Small intestine (tissue), 7 donors: ENCODE results near the gene HAUS6. TPM values are rescaled to one million over a fixed set of nuclear protein-coding genes. Genes with fewer than 3 reads are reported as not detected.
A peak's percentile ranks its signal among the peaks of the same experiment; 100 is the strongest.

Source experiments
- DNase-seq, 2 donors: peaks; one replicate each; pipeline versions ENCODE4 v3.0.0 to v3.0.0-alpha.2; 2013
- FAIRE-seq: peaks from 2 replicates; lab custom pipeline; 2012; peaks lifted over from hg19 to GRCh38; lab: Jason Lieb, UNC
- H3K27ac ChIP-seq, 3 donors: one replicate each; pipeline ENCODE4 v1.5.1; 2013; ENCODE audit warnings: low read length in 2 of 3, mild to moderate bottlenecking in 2 of 3, control low read depth in 1 of 3, inconsistent platforms in 1 of 3, low read depth in 1 of 3, moderate library complexity in 1 of 3
- H3K27me3 ChIP-seq, 3 donors: one replicate each; pipeline ENCODE4 v1.6.1; 2013; ENCODE audit warnings: low read length in 3 of 3, inconsistent platforms in 1 of 3; ENCODE audit not compliant: control insufficient read depth in 3 of 3, insufficient read depth in 3 of 3
- H3K36me3 ChIP-seq, 3 donors: one replicate each; pipeline ENCODE4 v1.6.1; 2013; ENCODE audit warnings: low read length in 3 of 3, inconsistent platforms in 1 of 3, low read depth in 1 of 3, mild to moderate bottlenecking in 1 of 3, moderate library complexity in 1 of 3; ENCODE audit not compliant: control insufficient read depth in 3 of 3, insufficient read depth in 2 of 3
- H3K4me1 ChIP-seq, 3 donors: one replicate each; pipeline ENCODE4 v1.6.1; 2013; ENCODE audit warnings: low read length in 2 of 3, inconsistent platforms in 1 of 3, low read depth in 1 of 3, mild to moderate bottlenecking in 1 of 3, moderate library complexity in 1 of 3; ENCODE audit not compliant: control insufficient read depth in 3 of 3, insufficient read depth in 2 of 3
- H3K4me3 ChIP-seq, 3 donors: one replicate each; pipeline ENCODE4 v1.5.1; 2013; ENCODE audit warnings: low read length in 3 of 3, control low read depth in 1 of 3, inconsistent platforms in 1 of 3, low read depth in 1 of 3, mild to moderate bottlenecking in 1 of 3, moderate library complexity in 1 of 3
- H3K9me3 ChIP-seq, 2 donors: one replicate each; pipeline ENCODE4 v1.6.1; 2013; ENCODE audit warnings: low read depth in 1 of 2, low read length in 1 of 2; ENCODE audit not compliant: control insufficient read depth in 2 of 2, insufficient read depth in 1 of 2
- WGBS, 3 donors: extraction: QIAGEN DNeasy Blood & Tissue Kit; methylation state at CpG; one replicate each; pipeline ENCODE4 v1.1.7; 2013; 5-methylcytosine and 5-hydroxymethylcytosine counted together
- polyA plus RNA-seq, 4 donors: library from polyadenylated mRNA; stranded (reverse) in 3 of 4; unstranded in 1 of 4; fragments of 200-250 nt in 3 of 4; fragments of 120-200 nt in 1 of 4; gene quantifications; one replicate each; pipeline versions ENCODE4 v1.2.1 to v1.2.3, GENCODE V29; 2013
- donor health status: healthy with polysubstance abuse.
- donor health status: control.
- donor health status: control.
- donor health status: Bipolar disorder and iron deficiency.
- donor health status: healthy.

HAUS6 gene
- polyA plus RNA-seq, 4 donors, result 2.7 to 9.2 (median 3.8) TPM

DNA sequence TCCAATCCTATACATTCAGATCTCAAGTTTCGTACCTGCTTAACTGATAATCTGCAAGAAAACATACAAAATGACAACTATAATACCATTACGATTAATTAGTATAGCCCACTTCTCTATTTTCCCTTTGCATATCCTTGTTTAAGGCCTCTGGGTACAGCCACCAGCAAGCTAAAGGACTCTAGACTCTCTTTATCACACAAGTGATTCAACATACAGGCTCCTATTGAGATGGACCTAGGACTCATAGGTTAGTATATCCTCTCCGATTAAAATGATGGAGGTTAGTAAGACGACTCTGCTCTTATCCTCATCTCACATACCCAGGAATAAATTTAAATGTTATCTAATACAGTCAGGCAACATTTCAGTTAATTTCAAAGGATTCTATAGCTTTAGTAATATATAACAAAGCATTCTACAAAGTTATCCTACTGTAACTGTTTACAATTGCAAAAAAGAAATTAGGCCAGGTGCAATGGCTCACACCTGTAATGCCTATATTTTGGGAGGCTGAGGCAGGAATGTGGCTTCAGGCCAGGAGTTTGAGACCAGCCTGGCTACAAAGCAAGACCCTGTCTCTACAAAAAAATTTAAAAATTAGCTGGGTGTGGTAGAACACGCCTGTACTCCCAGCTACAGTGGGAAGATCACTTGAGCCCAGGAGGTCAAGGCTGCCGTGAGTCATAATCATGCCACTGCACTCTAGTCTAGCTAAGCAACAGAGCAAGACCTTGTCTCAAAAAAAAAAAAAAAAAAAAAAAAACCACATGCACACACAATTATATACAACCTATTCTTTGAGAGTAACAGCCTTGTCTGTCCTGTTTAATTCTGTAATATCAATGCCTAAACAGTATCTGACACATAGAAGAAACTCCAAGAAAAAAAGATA lies 15.4 kb downstream of the HAUS6 start:
- peak; percentile 53 to 76 for DNase-seq
- Histone ChIP-seq H3K9me3 (no peaks in the 10 kb centered on the region), H3K36me3 (peaks cover 3 to 46% (median 5%) of the 10 kb centered on the region in 3 donors), H3K4me3 (no peak overlapping the region), H3K4me1 (peaks cover 0 to 3% (median 0%) of the 10 kb centered on the region in 3 donors), H3K27me3 (no peaks in the 10 kb centered on the region), H3K27ac (peak overlapping the region in 2 of 3 donors; percentile 22 to 60)
- no peak for FAIRE-seq
- WGBS, 3 donors, result 43 to 79% (median 59%) methylated on average over 6 of the region's 6 CpGs

DNA sequence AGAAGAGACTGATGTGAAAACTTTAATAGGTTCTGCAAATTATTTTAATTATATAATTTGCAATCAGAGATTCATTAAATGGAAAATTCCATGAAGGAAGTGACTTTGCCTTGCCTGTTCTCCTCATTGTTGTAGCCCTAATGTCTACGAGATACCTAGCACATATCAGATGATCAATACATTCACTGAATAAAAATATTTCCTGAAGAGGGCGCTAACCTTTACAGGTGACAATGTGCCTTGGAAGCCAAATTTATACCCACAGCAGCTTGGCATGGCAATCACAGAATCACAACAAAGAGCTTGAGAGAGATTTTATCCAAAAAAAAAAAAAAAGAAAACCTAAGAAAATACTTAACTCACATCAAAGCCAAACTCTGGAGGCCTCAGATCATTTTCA lies 17.4 kb downstream of the HAUS6 start:
- H3K9me3 ChIP-seq, result no peaks in the 10 kb centered on the region
- no peak for FAIRE-seq
- no peak overlapping the region for H3K27ac ChIP-seq
- WGBS, 3 donors, result 20 to 53% (median 46%) methylated on average over 2 of the region's 2 CpGs
- H3K4me3 ChIP-seq, result no peak overlapping the region
- peaks cover 4 to 41% (median 5%) of the 10 kb centered on the region in 3 donors for H3K36me3 ChIP-seq
- DNase-seq, result peak; percentile 23 to 46
- H3K27me3 ChIP-seq, result no peaks in the 10 kb centered on the region
- H3K4me1 ChIP-seq, result peaks cover 0 to 3% (median 0%) of the 10 kb centered on the region in 3 donors

DNA sequence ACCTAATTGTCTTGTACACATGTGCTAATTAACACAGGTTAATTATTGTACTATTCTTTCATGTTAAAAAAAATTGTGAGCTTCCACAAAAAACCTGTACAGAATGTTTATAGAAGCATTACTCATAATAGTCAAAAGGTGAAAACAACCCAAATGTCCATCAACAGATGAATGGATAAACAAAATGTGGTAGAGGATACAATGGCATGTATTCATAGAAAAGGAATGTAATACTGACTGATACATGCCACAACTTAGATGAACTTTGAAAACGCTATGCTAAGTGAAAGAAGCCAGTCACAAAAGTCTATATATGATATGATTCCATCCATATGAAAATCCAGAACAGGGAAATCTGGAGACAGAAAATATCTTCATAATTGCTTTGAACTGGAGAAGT lies 27.9 kb downstream of the HAUS6 start:
- peaks cover 4 to 53% (median 6%) of the 10 kb centered on the region in 3 donors for H3K36me3 ChIP-seq
- H3K27ac ChIP-seq, result no peak overlapping the region
- H3K4me3 ChIP-seq, result no peak overlapping the region
- H3K9me3 ChIP-seq, result no peaks in the 10 kb centered on the region
- DNase-seq, result no peak
- no peaks in the 10 kb centered on the region for H3K27me3 ChIP-seq
- WGBS, 3 donors, result 45 to 76% (median 72%) methylated on average over 1 of the region's 1 CpG
- H3K4me1 ChIP-seq, result no peaks in the 10 kb centered on the region
- FAIRE-seq, result no peak

DNA sequence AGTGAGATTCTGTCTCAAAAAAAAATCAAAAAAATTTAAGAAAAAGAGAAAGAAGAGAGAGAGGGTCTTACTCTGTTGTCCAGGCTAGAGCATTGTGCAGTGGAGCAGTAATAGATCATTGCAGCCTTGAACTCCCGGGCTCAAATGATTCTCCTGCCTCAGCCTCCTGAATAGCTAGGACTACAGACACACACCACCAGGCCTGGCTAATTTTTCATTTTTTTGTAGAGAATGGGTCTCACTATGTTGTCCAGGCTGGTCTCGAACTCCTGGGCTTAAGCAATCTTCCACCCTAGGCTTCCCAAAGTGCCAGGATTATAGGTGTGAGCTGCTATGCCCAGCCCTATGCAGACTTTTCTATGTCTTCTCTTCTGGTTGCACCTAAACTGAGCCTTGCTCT lies 28.5 kb downstream of the HAUS6 start:
- no peak for FAIRE-seq
- DNase-seq, result no peak
- Histone ChIP-seq H3K27me3 (no peaks in the 10 kb centered on the region), H3K36me3 (peaks cover 7 to 54% (median 10%) of the 10 kb centered on the region in 3 donors), H3K4me1 (no peaks in the 10 kb centered on the region), H3K27ac (no peak overlapping the region), H3K9me3 (no peaks in the 10 kb centered on the region), H3K4me3 (no peak overlapping the region)
- WGBS, 3 donors, result 98 to 100% (median 100%) methylated on average over 2 of the region's 2 CpGs

DNA sequence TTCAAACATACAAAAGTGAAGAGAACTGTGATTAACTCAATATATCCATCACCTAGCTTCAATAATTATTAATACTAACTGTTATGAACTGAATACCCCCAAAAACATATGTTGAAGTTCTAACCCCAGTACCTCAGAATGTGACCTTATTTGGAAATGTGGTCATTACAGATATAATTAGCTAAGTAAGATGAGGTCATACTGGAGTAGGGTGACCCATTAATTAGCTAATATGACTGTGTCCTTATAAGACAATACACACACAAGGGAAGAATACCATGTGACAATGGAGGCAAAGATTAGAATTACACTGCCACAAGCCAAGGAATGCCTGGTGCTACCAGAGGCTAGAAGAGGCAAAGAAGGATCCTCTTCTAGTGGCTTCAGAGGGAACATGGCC lies 45.7 kb downstream of the HAUS6 start:
- no peak overlapping the region for H3K27ac ChIP-seq
- no peaks in the 10 kb centered on the region for H3K27me3 ChIP-seq
- DNase-seq (no peak), FAIRE-seq (no peak)
- peaks cover 0 to 3% (median 0%) of the 10 kb centered on the region in 3 donors for H3K4me1 ChIP-seq
- H3K9me3 ChIP-seq, result no peaks in the 10 kb centered on the region
- peaks cover 5 to 14% (median 12%) of the 10 kb centered on the region in 3 donors for H3K36me3 ChIP-seq
- H3K4me3 ChIP-seq, result no peak overlapping the region

DNA sequence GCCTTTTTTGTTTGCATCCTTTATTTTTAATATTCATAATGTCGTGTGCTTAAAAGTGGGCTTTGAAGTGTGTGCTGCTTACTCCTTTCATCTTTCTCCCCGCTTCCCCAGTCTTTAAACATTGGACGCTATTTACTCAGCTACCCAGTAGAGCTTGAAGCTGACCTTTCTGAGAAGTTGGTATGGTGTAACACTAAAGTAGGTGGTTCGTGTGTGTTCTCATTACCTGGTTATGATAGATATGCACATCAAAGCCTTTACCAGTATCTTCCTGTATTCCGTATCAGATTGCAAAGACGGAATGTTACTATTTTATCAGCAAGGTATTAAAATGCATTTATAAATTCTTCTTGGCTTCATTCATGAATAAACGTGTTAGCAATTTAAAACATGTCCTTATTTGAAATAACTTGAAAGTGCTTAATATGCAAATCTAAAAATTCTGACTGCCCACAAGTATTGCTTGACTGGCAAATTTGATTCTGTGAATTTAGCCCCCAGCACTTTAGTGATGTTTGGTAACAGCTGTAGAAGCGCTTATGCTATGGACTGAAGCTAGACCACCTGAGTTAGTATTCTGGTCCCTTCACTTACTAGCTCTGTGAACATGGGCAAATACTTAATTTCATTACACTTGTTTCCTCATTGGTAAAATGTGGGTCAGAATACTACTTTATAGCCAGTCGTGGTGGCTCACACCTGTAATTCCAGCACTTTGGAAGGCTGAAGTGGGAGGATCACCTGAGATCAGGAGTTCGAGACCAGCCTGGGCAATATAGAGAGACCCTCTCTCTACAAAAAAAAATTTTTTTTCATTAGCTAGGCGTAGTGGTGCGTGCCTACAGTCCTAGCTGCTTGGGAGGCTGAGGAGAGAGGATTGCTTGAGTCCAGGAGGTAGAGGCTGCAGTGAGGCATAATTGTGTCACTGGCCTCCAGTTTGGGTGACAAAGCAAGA lies 51.8 kb downstream of the HAUS6 start:
- peak in 1 of 2 donors; percentile 18 for DNase-seq
- Histone ChIP-seq H3K4me1 (peaks cover 4 to 15% (median 11%) of the 10 kb centered on the region in 3 donors), H3K36me3 (peaks cover 0 to 6% (median 2%) of the 10 kb centered on the region in 3 donors), H3K27ac (peak overlapping the region in 1 of 3 donors; percentile 98), H3K9me3 (no peaks in the 10 kb centered on the region), H3K27me3 (no peaks in the 10 kb centered on the region), H3K4me3 (peak overlapping the region in 2 of 3 donors; percentile 78 to 92)
- no peak for FAIRE-seq
- 37 to 54% (median 45%) methylated on average over 12 of the region's 12 CpGs for whole genome bisulfite sequencing, 3 donors

DNA sequence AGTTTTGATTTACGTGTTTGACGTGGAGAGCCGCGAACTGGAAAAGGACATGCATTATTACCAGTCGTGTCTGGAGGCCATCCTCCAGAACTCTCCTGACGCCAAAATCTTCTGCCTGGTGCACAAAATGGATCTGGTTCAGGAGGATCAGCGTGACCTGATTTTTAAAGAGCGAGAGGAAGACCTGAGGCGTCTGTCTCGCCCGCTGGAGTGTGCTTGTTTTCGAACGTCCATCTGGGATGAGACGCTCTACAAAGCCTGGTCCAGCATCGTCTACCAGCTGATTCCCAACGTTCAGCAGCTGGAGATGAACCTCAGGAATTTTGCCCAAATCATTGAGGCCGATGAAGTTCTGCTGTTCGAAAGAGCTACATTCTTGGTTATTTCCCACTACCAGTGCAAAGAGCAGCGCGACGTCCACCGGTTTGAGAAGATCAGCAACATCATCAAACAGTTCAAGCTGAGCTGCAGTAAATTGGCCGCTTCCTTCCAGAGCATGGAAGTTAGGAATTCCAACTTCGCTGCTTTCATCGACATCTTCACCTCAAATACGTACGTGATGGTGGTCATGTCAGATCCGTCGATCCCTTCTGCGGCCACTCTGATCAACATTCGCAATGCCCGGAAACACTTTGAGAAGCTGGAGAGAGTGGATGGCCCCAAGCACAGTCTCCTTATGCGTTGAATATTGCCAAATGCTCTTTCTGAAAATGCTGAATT lies 52.6 kb downstream of the HAUS6 start:
- Histone ChIP-seq H3K4me1 (peaks cover 4 to 15% (median 11%) of the 10 kb centered on the region in 3 donors), H3K4me3 (peak overlapping the region; percentile 78 to 95 (median 92)), H3K27me3 (no peaks in the 10 kb centered on the region), H3K36me3 (peaks cover 0 to 6% (median 2%) of the 10 kb centered on the region in 3 donors), H3K9me3 (no peaks in the 10 kb centered on the region), H3K27ac (peak overlapping the region; percentile 89 to 99 (median 98))
- no peak for FAIRE-seq
- peak; percentile 31 to 60 for DNase-seq
- 1 to 2% (median 2%) methylated on average over 33 of the region's 33 CpGs for WGBS, 3 donors
